Stimulated activated effector memory CD8-positive, alpha-beta T cell treated with anti-CD3 and anti-CD28 coated beads, Interleukin-12 subunit alpha, Interleukin-12 subunit beta, amount 100 ng/mL, for 72 hours (primary cell): ENCODE measurements around the gene TFEB.

ENCODE experiments used
- ATAC-seq: fragments of 150-1000 bp; cut with Tn5 transposase; 2 replicates; pipeline ENCODE4 v1.10.0; 2021
- DNase-seq, 2 donors: peaks; one replicate each; pipeline ENCODE4 v3.0.0; 2021 to 2022; ENCODE audit warnings: low spot score in 2 of 2
- H3K27ac Mint-ChIP-seq: one replicate; pipeline ENCODE4 v1.8.0; 2022; ENCODE audit warnings: mild to moderate bottlenecking, mixed read lengths
- H3K36me3 Mint-ChIP-seq: one replicate; pipeline ENCODE4 v1.8.0; 2022; ENCODE audit warnings: mild to moderate bottlenecking, mixed read lengths
- H3K4me1 Mint-ChIP-seq: one replicate; pipeline ENCODE4 v1.8.0; 2022; ENCODE audit warnings: mixed read lengths
- H3K4me3 Mint-ChIP-seq: one replicate; pipeline ENCODE4 v1.8.0; 2022; ENCODE audit warnings: mild to moderate bottlenecking, mixed read lengths
- H3K9me3 Mint-ChIP-seq: one replicate; pipeline ENCODE4 v1.8.0; 2022; ENCODE audit warnings: mixed read lengths

Gene TFEB

DNA sequence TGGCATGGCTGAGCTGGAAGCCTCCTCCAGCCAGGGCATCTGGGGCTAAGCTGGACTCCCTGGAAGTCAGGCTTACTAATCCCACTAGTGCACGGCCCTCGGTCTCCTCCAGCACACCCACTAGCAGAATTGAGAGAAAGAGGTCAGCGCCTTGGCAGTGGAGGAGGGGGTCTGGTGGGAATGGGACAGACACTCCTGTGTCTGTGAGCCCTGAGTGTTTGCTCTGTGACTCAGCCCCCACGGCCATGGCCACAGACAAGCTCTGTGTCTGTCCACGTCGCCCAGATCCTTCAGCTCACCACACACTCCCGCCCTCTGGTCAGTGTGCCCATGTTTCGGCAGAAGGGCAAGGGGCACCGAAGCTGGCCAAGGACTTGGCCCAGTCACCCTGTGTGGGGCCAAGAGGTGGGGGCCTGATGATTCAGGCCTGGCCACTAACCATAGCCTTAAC, 88.3 kb downstream of the TFEB start:
- no peak for DNase-seq
- Mint-ChIP-seq H3K36me3 (no peaks in the 10 kb centered on the region), H3K4me3 (no peak overlapping the region), H3K27ac (no peak overlapping the region), H3K4me1 (no peaks in the 10 kb centered on the region), H3K9me3 (no peaks in the 10 kb centered on the region)
- ATAC-seq, result no peak

DNA sequence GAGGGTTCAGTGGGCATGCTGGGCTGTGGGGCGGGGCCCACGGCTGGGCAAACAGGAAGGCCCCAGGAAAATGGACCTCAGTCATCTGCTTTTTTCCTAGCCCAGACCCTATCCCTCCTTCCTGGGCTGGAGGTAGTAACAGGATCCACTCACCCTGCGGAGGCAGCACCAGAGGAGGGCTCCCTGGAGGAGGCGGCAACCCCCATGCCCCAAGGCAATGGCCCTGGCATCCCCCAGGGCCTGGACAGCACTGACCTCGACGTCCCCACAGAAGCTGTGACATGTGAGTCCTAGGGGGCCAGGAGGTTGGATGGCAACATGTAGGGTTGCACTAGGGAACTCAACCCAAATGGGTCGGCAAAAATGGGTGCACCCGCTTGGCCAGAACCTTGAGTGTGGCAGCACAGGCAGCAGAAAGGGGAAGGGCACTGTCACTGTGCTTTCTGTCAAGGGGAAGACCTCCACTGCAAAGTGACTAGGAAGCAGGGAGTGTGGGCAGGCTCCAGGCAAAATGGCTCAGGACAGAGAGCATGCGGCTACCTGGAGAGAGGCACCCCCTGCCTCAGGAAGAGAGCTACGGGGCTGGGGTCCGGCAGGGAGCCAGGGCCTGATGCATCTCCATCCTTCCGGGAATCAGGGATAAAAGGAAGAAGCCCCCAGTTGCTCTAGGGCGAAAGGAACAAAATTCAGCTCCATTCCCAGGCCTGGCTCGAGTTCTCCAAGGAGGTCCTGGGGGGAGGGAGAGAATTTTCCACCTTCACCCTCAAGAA, 89.2 kb downstream of the TFEB start:
- Mint-ChIP-seq H3K4me1 (no peaks in the 10 kb centered on the region), H3K9me3 (no peaks in the 10 kb centered on the region), H3K27ac (no peak overlapping the region), H3K4me3 (no peak overlapping the region), H3K36me3 (no peaks in the 10 kb centered on the region)
- DNase-seq, result no peak
- ATAC-seq, result no peak

DNA sequence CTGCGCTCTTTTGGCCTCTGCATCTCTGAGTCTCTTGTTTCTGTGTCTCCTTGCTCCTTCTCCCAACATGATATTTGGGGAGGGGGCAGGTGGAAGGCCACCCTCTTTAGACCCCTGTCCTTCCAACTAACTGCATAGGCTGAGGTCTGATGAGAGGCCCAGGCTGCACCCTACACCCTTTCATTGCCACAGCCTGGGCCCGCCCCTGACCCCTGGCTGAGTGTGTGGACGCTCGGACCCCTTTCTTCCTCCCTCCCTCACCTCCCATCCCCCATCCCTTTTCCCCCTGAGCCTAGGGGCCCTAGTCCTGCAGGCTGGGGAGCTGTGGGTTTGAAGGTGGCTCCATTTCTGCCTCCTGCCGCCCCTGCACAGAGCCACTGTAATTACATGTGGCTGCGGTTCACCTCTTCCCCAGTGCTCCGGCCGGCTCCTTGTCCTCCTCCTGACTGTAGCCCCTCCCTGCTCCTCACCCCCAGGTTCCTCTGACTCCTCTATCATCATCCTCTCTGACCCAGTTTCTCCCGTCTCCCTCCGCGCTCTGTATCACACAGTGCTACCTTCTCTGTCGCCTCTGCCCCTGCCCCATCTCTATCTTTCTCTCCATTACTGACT, 90.3 kb downstream of the TFEB start:
- no peak for DNase-seq
- ATAC-seq, result no peak
- no peaks in the 10 kb centered on the region for H3K9me3 Mint-ChIP-seq
- no peaks in the 10 kb centered on the region for H3K36me3 Mint-ChIP-seq
- no peaks in the 10 kb centered on the region for H3K4me1 Mint-ChIP-seq
- no peak overlapping the region for H3K4me3 Mint-ChIP-seq
- H3K27ac Mint-ChIP-seq, result no peak overlapping the region

DNA sequence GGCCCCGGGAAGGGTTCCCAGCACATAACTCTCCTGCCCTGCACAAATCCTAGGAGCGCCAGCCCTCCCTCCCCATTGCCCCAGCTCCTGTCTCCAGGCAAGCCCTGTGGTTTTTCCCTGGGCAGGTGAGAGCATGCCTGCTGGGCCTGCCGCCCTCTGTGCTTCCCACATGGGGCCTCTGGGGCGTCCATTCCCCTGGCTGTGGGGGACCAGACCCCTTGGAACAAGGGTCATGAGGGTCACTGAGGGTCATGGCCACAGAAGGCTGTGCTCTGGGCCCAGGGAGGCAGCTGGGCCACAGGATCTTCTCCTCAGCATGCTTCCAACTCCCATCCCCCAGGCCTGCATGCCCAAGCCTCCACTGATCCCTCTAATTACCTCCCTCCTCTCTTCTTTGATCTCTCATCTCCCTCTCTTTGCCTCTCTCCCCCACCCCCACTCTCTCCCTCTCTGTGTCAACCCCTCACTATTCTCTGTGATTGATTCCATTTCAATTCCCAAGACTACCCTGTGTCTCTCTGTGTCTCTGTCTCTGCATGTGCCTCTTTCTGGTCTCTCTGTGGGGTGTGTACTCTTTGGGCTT, 91.0 kb downstream of the TFEB start:
- no peak overlapping the region for H3K4me3 Mint-ChIP-seq
- peaks cover 6% of the 10 kb centered on the region for H3K4me1 Mint-ChIP-seq
- H3K36me3 Mint-ChIP-seq, result no peaks in the 10 kb centered on the region
- DNase-seq, result no peak
- no peaks in the 10 kb centered on the region for H3K9me3 Mint-ChIP-seq
- ATAC-seq, result no peak
- H3K27ac Mint-ChIP-seq, result no peak overlapping the region

DNA sequence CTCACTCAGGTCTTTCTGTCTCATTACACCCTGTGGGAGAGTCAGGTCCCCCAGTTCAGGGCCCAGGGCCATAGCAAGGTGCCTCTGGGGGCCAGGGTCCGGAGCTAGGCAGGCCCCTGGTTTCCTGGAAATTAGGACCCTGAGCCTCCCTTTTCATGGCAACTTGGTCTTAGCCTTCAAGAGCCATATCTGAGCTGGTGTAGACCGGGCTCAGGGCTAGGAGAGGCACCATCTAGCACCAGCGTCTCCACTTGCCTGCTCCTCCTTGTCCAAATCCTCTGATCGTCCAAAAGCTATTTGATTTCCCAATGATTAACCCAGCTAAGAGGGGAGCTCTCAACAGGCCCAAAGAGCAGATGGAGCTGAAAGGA, 91.5 kb downstream of the TFEB start:
- no peak overlapping the region for H3K4me3 Mint-ChIP-seq
- DNase-seq (no peak), ATAC-seq (no peak)
- no peaks in the 10 kb centered on the region for H3K9me3 Mint-ChIP-seq
- H3K27ac Mint-ChIP-seq, result no peak overlapping the region
- peaks cover 6% of the 10 kb centered on the region for H3K4me1 Mint-ChIP-seq
- H3K36me3 Mint-ChIP-seq, result no peaks in the 10 kb centered on the region

DNA sequence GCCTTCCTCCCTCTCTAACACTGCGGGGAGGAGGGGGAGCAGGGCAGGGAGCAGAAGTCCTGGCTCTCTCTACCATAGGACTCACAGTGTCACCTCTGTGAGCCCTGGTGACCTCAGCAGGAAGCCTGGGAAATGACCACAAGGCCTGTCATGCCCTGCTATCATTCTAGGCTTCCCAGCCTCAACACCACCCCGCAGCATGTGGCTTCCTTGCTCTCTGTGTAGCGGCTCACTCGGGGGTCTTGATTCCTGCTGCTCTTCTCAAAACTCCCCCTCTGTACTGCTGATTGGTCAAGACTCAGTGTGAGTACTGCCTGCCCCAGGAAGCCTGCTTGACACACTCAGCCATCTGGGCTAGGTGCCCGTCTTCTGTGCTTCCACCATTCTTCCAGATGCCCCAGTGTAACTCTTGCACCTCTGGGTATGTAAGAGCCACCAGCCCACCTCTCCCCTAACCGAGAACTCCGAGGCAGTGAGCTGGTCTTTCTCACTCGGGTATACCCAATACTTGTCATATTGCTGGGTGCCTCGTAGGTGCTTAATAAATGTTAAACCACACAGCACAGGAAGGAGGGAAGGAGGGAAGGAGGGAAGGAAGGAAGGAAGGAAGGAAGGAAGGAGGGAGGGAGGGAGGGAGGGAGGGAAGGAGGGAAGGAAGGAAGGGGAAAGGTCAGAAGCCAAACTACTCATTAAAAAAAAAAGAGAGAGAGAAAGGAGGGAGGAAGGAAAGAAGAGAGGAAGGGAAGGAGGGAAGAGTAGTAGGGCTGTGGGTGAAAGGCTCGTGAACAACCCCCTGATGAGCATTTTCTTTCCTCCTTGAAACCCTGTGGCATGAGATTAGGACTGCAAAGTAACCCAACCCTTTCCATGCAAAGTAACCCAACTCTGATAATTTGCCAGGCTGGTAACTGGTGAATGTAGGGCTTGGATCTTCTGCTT, 92.2 kb downstream of the TFEB start:
- no peaks in the 10 kb centered on the region for H3K9me3 Mint-ChIP-seq
- no peak for ATAC-seq
- H3K36me3 Mint-ChIP-seq, result no peaks in the 10 kb centered on the region
- no peak overlapping the region for H3K4me3 Mint-ChIP-seq
- no peak overlapping the region for H3K27ac Mint-ChIP-seq
- DNase-seq, result no peak
- H3K4me1 Mint-ChIP-seq, result peaks cover 6% of the 10 kb centered on the region

DNA sequence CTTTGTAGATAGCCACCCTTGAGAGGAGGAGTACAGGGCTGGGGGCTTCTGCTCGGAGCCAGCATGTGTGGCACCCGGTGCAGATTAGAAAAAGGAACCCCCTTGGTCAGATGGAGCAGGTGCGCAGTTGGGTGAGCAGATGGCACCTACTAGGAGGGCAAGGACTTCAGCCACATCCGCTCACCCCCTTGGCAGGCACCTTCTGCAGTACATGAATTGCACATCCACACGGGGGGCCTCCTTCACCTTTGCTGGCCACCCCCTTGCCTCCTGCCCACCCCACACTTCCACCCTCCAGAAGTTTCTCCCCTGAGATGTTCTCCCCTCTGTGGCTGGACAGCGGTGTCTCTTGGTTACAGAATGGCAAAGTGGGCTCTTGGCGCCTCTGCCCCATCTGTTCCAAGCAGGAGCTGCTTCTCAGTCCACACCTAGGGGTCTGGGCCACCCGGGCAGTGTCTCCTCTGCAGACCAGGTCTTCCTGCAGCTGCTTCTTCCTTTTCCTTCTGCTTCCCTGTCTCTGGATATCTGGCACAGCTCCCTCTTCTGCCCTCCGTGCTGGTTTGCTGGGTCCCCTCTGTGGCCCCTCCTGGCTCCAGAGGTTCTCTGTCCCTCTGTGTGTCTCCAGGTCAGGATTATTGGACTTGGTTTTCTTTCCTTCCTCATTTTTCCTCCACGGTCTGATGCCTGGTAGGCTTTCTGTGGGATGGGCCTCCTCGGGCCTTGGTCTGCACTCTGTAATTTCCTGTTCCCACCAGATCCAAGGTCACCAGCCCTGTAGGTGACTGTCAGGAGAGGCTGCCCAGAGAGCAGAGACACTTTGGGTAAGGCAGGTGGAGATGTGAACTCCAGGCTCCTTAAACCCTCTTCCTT, 93.1 kb downstream of the TFEB start:
- no peak for DNase-seq
- Mint-ChIP-seq H3K36me3 (no peaks in the 10 kb centered on the region), H3K4me1 (peaks cover 6% of the 10 kb centered on the region), H3K9me3 (no peaks in the 10 kb centered on the region), H3K27ac (no peak overlapping the region), H3K4me3 (no peak overlapping the region)
- no peak for ATAC-seq

DNA sequence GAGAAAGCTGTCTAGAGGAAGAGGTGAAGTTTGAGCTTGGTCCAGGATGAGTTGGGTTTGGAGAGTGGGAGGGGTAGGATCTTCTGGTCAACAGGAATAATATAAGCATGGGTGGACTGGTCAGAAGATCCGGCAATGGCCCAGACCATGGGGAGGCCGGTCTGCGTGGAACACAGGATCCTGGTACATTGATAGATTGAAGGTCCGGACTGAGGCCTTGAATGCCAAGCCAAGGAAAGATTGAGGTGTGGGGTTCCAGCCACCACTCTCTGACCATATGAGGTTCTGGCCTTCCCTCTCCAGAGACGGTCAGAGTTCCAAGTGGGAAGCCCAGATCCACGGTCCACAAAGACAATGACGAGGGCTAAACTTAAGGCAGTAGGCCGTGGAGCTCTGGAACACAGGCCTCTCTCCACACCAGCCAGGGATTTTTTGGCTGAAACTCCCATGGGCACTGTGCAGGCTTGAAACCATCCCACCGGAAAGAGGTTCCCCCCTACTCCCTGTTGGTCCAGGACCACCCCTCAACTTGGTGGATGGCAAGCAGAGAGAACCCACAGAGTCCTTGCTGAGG, 94.0 kb downstream of the TFEB start:
- no peak overlapping the region for H3K27ac Mint-ChIP-seq
- no peaks in the 10 kb centered on the region for H3K36me3 Mint-ChIP-seq
- ATAC-seq (no peak), DNase-seq (no peak)
- no peak overlapping the region for H3K4me3 Mint-ChIP-seq
- no peaks in the 10 kb centered on the region for H3K9me3 Mint-ChIP-seq
- H3K4me1 Mint-ChIP-seq, result peaks cover 6% of the 10 kb centered on the region

DNA sequence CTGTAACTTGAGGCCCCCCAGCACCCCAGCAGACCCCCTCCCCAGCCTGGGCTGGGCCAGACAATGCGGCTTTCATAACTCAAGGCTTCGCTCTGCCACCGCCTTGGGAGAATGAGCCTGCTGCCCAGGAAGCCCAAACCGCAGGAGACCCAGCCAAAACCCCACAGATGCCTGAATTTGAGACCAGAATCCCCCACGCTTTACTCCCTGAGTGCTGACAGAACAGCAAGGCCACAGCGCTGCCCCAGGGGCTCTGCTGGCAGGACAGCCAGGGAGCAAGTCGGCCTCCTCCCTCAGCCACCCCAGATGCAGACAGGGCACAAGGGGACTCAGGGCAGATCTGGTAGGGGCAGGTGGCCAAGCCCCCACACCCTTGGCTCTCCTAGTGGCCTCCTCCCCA, 95.0 kb downstream of the TFEB start:
- Mint-ChIP-seq H3K27ac (no peak overlapping the region), H3K36me3 (no peaks in the 10 kb centered on the region), H3K4me1 (peaks cover 6% of the 10 kb centered on the region), H3K4me3 (no peak overlapping the region), H3K9me3 (no peaks in the 10 kb centered on the region)
- no peak for ATAC-seq
- no peak for DNase-seq

DNA sequence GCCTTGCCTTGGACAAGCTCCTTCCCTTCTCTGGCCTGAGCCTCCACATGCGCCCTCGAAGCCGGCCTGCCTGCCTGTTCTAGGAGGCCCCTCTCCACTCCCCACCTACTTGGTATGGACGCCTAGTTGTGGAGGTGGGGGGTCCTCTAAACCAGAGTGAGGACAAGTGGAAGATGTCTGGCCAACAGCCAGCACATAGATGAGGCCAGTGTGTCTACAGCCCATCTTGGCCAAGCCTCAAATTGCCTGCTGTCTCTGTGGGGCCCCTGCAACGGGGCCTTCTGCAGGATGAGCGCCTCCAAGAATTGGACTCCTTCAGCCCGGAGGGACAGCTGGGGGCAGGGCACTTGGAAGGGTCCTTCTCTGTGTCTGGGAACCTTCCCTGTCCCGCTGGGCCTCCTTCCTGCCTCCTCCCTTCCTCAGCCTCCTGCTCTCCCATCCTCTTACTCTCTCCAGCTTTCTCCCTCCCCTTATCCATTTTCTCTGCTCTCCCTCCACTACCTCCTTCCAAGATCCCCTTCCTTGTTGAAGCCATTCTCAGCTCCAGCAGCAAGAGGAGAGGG, 95.5 kb downstream of the TFEB start:
- no peak overlapping the region for H3K27ac Mint-ChIP-seq
- ATAC-seq (no peak), DNase-seq (no peak)
- H3K4me1 Mint-ChIP-seq, result peaks cover 6% of the 10 kb centered on the region
- H3K9me3 Mint-ChIP-seq, result no peaks in the 10 kb centered on the region
- no peaks in the 10 kb centered on the region for H3K36me3 Mint-ChIP-seq
- H3K4me3 Mint-ChIP-seq, result peak overlapping the region; percentile 23

DNA sequence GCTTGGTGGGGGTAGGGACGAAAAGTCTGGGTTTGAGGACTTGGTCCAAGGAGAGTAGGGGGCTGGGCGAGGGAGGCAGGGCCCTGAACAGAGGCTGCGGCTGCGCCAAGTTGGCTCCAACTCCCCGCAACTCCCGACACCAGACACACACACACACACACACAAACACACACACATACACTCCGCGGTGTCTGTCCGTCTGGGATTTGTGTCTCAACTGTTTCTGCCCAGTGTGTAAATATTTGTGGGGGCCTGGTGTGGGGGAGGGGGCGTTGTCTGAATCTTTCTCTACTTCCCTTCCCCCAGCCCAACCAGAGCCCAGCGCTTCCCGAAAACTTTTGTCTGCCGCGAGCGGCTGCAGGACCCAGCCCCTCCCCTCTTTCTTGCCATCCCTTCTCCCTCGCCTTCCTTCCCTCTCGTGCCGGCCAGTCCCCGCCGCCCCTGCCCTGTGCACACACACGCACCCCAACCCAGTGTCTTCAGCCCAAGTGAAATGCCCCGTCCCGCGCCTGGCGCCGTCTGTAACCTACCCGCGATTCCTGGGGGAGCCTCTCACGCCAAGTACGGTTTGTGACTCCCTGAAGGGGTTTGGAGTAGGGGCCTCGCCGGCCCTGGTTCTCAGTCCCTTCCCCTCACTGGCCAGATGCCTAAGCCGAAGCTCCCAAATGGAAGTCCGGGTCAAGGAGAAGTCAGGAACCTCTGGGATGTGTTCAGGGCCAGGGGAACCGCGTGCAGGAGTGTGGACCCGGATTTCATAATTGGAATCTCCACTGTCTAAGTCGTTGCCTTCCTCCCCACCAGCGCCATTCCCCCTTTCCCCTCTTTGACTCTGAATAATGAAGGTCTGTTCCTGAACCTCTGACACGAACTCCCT, 96.2 kb downstream of the TFEB start:
- H3K4me3 Mint-ChIP-seq, result peak overlapping the region; percentile 23
- H3K36me3 Mint-ChIP-seq, result no peaks in the 10 kb centered on the region
- DNase-seq (no peak), ATAC-seq (no peak)
- H3K9me3 Mint-ChIP-seq, result no peaks in the 10 kb centered on the region
- peaks cover 6% of the 10 kb centered on the region for H3K4me1 Mint-ChIP-seq
- no peak overlapping the region for H3K27ac Mint-ChIP-seq

DNA sequence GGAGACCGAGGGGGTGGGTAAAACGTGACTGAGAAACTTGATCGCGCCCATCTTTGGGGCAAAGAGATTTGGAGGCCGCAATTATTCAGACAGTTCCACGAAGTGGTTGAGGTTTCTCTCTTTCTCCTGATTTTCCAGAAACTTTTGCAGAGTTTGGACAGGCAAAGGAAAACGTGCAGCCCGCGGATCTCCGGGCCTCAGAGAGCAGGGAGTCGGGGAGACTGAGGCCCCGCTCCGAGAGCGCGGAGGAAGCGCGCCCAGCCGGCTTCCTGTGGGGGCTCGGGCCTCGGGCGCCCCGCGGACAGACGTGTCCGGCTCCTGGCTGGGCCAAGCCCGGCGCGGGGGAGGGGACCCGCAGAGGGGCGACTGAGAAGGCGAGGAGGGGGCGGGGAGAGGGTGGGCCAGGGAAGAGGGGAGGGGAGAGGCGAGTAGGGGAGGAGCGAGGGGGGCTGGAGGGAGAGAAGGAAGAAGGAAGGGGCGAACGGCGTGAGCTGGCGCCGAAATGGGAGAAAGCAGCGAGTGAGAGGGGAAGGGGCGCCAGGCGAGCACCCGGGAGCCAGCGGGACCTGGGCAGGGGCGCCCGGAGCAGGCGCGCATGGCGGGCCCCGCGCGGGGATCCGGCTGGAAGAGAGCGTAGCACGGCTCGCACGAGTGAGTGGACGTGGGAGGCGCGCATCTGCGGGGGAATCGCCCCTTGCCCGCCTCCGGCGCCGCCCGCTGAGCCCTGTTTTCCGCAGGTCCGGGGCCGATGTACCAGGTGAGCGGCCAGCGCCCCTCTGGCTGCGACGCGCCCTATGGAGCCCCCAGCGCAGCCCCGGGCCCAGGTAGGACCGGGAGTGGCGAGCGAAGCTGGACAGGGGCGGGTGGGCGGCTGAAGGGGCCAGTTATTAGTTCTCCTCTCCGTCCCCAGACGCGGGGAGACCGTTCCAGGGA, 97.1 kb downstream of the TFEB start, which contains the start of gene MDFI:
MDFI (plus strand) TSS at position 467 of the 933 bp plus-strand sequence; CDS start at position 749, 282 bp downstream.
- peaks cover 6% of the 10 kb centered on the region for H3K4me1 Mint-ChIP-seq
- H3K27ac Mint-ChIP-seq, result no peak within 1 kb of the TSS
- ATAC-seq, result no peak
- no peaks in the 10 kb centered on the region for H3K36me3 Mint-ChIP-seq
- no peak for DNase-seq
- H3K4me3 Mint-ChIP-seq, result peak within 1 kb of the TSS; percentile 55
- no peaks in the 10 kb centered on the region for H3K9me3 Mint-ChIP-seq
